Naive thymus-derived CD4-positive, alpha-beta T cell (primary cell): ENCODE results near the gene ST8SIA5. TPM values are rescaled to one million over a fixed set of nuclear protein-coding genes. Genes with fewer than 3 reads are reported as not detected.
A peak's percentile ranks its signal among the peaks of the same experiment; 100 is the strongest.

Experiments
- ATAC-seq: fragments of 150-1000 bp; cut with Tn5 transposase; 2 replicates; pipeline ENCODE4 v1.10.0; 2021; ENCODE audit warnings: mild to moderate bottlenecking, moderate library complexity
- CTCF ChIA-PET: fragments of 350-600 bp; sonication (Branson Sonifier 250); formaldehyde crosslinking; loops from one replicate; lab custom pipeline; 2021; ENCODE audit warnings: antibody characterized with exemption; lab: Charles Lee
- POLR2A ChIA-PET: fragments of 350-600 bp; sonication (Branson Sonifier 250); formaldehyde crosslinking; loops from one replicate; lab custom pipeline; 2021; ENCODE audit warnings: antibody characterized with exemption, inconsistent platforms; lab: Charles Lee
- DNase-seq, 9 donors: peaks; one replicate each; pipeline versions ENCODE4 v3.0.0 to v3.0.0-alpha.2; 2020 to 2022; ENCODE audit warnings: mixed read lengths in 1 of 9
- H3K27ac ChIP-seq: one replicate; pipeline ENCODE4 v1.7.0; 2013; ENCODE audit warnings: mild to moderate bottlenecking, low read depth, low read length, moderate library complexity
- H3K27me3 ChIP-seq, 2 donors: one replicate each; pipeline ENCODE4 v1.7.0; 2013; ENCODE audit warnings: low read length in 2 of 2, mild to moderate bottlenecking in 2 of 2, moderate library complexity in 2 of 2; ENCODE audit not compliant: control insufficient read depth in 2 of 2, insufficient read depth in 2 of 2
- H3K36me3 ChIP-seq, 3 experiments: 1 replicate in 2 of 3; 2 replicates in 1 of 3; pipeline ENCODE4 v1.7.0; 2013; ENCODE audit warnings: low read length in 3 of 3, mild to moderate bottlenecking in 3 of 3, moderate library complexity in 1 of 3; ENCODE audit not compliant: insufficient read depth in 3 of 3, control insufficient read depth in 2 of 3
- H3K4me1 ChIP-seq, 2 donors: one replicate each; pipeline ENCODE4 v1.7.0; 2013; ENCODE audit warnings: low read length in 2 of 2, mild to moderate bottlenecking in 2 of 2, moderate library complexity in 1 of 2; ENCODE audit not compliant: control insufficient read depth in 2 of 2, insufficient read depth in 2 of 2
- H3K4me3 ChIP-seq: 2 replicates; pipeline ENCODE4 v1.7.0; 2013; ENCODE audit warnings: mild to moderate bottlenecking, low read length
- H3K9me3 ChIP-seq, 3 experiments: 1 replicate in 2 of 3; 2 replicates in 1 of 3; pipeline ENCODE4 v1.7.0; 2013; ENCODE audit warnings: low read length in 3 of 3; ENCODE audit not compliant: control insufficient read depth in 2 of 3
- H3K27ac Mint-ChIP-seq, 9 donors: one replicate each; pipeline ENCODE4 v1.8.0; 2020 to 2022; ENCODE audit warnings: mixed read lengths in 9 of 9, mild to moderate bottlenecking in 8 of 9, moderate library complexity in 5 of 9, inconsistent platforms in 2 of 9
- H3K27me3 Mint-ChIP-seq, 5 donors: one replicate each; pipeline ENCODE4 v1.8.0; 2021 to 2022; ENCODE audit warnings: mixed read lengths in 5 of 5, mild to moderate bottlenecking in 1 of 5
- H3K36me3 Mint-ChIP-seq, 5 donors: one replicate each; pipeline ENCODE4 v1.8.0; 2020 to 2022; ENCODE audit warnings: mixed read lengths in 5 of 5, mild to moderate bottlenecking in 3 of 5, inconsistent platforms in 1 of 5
- H3K4me1 Mint-ChIP-seq, 7 donors: one replicate each; pipeline ENCODE4 v1.8.0; 2020 to 2022; ENCODE audit warnings: mixed read lengths in 7 of 7, mild to moderate bottlenecking in 3 of 7, inconsistent platforms in 1 of 7
- H3K4me3 Mint-ChIP-seq, 10 donors: one replicate each; pipeline ENCODE4 v1.8.0; 2020 to 2022; ENCODE audit warnings: mild to moderate bottlenecking in 10 of 10, mixed read lengths in 10 of 10, moderate library complexity in 6 of 10, inconsistent platforms in 2 of 10
- H3K9me3 Mint-ChIP-seq, 11 donors: one replicate each; pipeline ENCODE4 v1.8.0; 2020 to 2022; ENCODE audit warnings: mixed read lengths in 11 of 11, mild to moderate bottlenecking in 4 of 11, inconsistent platforms in 1 of 11, moderate library complexity in 1 of 11
- intact Hi-C, 2 donors: fragments of 100-400 bp; cut with micrococcal nuclease; formaldehyde crosslinking; loops; one replicate each; pipeline ENCODE4 v1.15.1; 2023
- polyA plus RNA-seq, 2 donors: library from polyadenylated mRNA; unstranded; fragments of 300-500 nt; fragmentation: Illumina TruSeq; gene quantifications; one replicate each; pipeline ENCODE4 v1.2.3, GENCODE V29; 2021
- total RNA-seq, 6 experiments: library from RNA in 5 of 6; stranded (reverse) in 5 of 6; gene quantifications; 1 replicate in 5 of 6; 2 replicates in 1 of 6; pipeline ENCODE4 v1.2.3 and lab custom pipeline; 2021 to 2026

ST8SIA5 gene
- total and polyA plus RNA-seq, 7 experiments from 2014 or later = 0.02 to 0.11 TPM; not detected in 5

DNA sequence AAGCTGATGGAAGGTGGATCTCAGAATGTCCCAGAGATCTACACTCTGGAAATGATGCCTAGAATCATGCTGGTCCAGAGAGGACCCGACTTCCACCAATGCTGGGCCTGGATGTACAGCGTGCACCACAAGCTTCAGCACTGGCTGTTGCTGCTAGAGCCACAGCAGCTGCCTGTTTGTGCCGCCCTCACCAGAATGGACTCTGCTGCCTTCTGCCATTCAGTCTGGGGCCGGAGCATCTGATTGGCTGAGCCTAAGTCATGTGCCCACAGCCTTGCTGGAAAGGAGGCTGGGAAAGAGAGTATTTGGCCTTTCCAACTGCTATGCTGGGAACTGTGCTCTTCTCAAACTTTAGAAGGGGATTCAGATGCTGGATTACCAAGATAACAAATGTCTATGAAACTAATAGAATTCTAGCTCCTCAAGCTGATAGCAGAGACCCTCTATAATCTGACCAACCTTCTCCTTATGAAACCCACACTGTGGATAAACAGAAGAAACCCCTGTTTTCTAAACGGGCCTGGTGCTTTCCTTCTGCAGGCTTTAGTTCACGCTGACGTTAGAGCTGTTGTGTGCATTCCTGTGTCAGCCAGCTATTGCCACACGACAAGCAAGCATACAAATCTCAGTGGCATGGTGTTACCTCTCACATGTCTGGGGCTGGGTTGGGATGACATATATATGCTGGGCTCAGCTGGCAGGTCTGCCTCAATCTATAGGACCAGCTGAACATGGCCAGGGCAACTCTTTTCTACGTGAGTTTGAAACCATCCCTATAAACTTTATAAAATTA, 95.7 kb downstream of the ST8SIA5 start:
- Mint-ChIP-seq H3K9me3 (no peaks in the 10 kb centered on the region), H3K4me1 (no peaks in the 10 kb centered on the region), H3K27me3 (peaks cover 0 to 10% (median 0%) of the 10 kb centered on the region in 5 donors), H3K27ac (no peak overlapping the region), H3K36me3 (peaks cover 0 to 3% (median 0%) of the 10 kb centered on the region in 5 donors), H3K4me3 (no peak overlapping the region)
- ATAC-seq = no peak
- DNase-seq = no peak
- POLR2A ChIA-PET = no interaction called here
- no peaks in the 10 kb centered on the region for H3K4me1 ChIP-seq
- H3K9me3 ChIP-seq = no peaks in the 10 kb centered on the region
- H3K27ac ChIP-seq = no peak overlapping the region
- no peaks in the 10 kb centered on the region for H3K27me3 ChIP-seq
- intact Hi-C loops = no loop called here
- H3K4me3 ChIP-seq = no peak overlapping the region
- CTCF ChIA-PET = interaction anchor here (0.9 to 4.4 kb wide), 6 partner anchors 19 to 512 kb away, joined by 3 to 35 read pairs (median 4); a partner anchor contains a TSS
- H3K36me3 ChIP-seq = no peaks in the 10 kb centered on the region

DNA sequence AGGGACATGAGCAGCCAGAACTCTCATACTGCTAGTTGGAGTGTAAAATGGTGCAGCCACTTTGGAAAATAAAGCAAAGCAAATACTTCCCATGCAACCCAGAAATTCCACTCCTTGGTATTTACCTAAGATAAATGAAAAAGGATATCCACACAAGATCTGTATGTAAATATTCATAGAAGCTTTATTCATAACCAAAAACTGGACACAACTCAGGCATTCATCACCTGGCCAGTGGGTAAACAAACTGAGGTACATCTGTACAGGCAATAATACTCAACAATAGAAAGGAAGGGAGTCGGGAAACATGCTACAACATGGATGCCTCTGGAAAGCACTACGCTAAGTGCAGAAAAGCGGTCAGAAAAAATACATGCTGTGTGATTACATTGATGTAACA, 97.4 kb downstream of the ST8SIA5 start:
- Mint-ChIP-seq H3K4me3 (no peak overlapping the region), H3K9me3 (no peaks in the 10 kb centered on the region), H3K36me3 (peaks cover 0 to 3% (median 0%) of the 10 kb centered on the region in 5 donors), H3K27ac (no peak overlapping the region), H3K4me1 (no peaks in the 10 kb centered on the region), H3K27me3 (peaks cover 0 to 6% (median 0%) of the 10 kb centered on the region in 5 donors)
- Histone ChIP-seq H3K36me3 (no peaks in the 10 kb centered on the region), H3K4me3 (no peak overlapping the region), H3K27me3 (no peaks in the 10 kb centered on the region), H3K9me3 (no peaks in the 10 kb centered on the region), H3K4me1 (no peaks in the 10 kb centered on the region), H3K27ac (no peak overlapping the region)
- POLR2A ChIA-PET = no interaction called here
- ATAC-seq (no peak), DNase-seq (no peak)
- intact Hi-C loops = loop anchor here (2.0 to 10.0 kb wide), 2 partner anchors 447 to 995 kb away; no protein-coding TSS in a partner anchor
- CTCF ChIA-PET = interaction anchor here (1.6 to 4.4 kb wide), 4 partner anchors 153 to 513 kb away, joined by 5 to 41 read pairs (median 37); no protein-coding TSS in a partner anchor

DNA sequence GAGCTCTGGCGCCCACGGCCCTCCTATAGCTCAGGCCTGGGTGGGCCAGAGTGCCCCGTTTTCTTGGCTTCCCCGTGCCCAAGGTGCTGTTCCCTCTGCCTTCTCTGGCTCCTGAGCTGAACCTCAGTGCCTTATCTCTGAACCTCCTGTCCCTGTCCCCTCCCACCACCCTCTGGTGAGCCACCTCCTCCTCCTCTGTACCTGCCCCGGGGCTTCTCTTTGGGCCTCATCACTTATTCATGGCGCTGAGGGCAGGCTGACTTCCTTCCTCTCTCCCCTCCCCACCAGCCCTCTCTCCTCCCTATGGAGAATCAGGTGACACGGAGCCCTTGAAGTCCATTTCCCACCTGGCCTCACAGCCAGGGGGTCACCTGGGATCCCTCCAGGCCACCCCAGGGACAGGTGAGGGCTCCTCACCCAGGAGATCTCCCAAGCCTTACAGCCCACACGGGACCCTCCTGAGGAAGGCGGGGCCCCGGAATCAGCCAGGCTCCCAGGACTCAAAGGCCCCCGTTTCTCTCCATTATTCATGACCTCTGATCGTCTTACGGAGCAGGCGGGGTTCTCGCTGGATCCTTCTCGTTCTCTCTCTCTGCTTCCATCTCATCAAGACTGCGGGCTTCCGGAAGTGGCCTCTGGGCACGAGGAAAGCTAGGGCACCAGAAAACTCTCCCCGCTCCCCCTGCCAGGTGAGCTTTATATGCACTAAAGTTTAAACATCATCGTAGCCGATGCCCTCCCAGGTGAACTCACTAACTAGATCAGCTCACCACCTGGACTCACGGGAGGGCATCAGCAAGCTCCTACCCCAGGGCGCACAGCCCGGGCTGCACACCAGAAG, 99.5 kb downstream of the ST8SIA5 start, which contains the start of gene LOXHD1:
Gene LOXHD1 (minus strand): TSS at position 106 of the 841 bp plus-strand sequence. CDS start 187 bp downstream, outside the sequence.
- Histone ChIP-seq H3K27ac (no peak within 1 kb of the TSS), H3K4me3 (no peak within 1 kb of the TSS), H3K4me1 (no peaks in the 10 kb centered on the region), H3K36me3 (no peaks in the 10 kb centered on the region), H3K9me3 (no peaks in the 10 kb centered on the region), H3K27me3 (no peaks in the 10 kb centered on the region)
- H3K27ac Mint-ChIP-seq = peak within 1 kb of the TSS in 1 of 9 donors; percentile 6
- ATAC-seq (no peak), DNase-seq (no peak)
- intact Hi-C loops = loop anchor here in 1 of 2 donors (10.0 kb wide), 1 partner anchor 993 kb away; no protein-coding TSS in a partner anchor
- peaks cover 0 to 4% (median 0%) of the 10 kb centered on the region in 5 donors for H3K27me3 Mint-ChIP-seq
- H3K4me1 Mint-ChIP-seq = no peaks in the 10 kb centered on the region
- ChIA-PET CTCF (interaction anchor here (0.7 to 4.4 kb wide), 23 partner anchors 9 to 1103 kb away, joined by 3 to 41 read pairs (median 3); a partner anchor contains a TSS), POLR2A (interaction anchor here (1.3 kb wide), 2 partner anchors 484 kb away, joined by 4 read pairs; a partner anchor contains a TSS)
- no peak within 1 kb of the TSS for H3K4me3 Mint-ChIP-seq
- H3K36me3 Mint-ChIP-seq = no peaks in the 10 kb centered on the region
- H3K9me3 Mint-ChIP-seq = no peaks in the 10 kb centered on the region

DNA sequence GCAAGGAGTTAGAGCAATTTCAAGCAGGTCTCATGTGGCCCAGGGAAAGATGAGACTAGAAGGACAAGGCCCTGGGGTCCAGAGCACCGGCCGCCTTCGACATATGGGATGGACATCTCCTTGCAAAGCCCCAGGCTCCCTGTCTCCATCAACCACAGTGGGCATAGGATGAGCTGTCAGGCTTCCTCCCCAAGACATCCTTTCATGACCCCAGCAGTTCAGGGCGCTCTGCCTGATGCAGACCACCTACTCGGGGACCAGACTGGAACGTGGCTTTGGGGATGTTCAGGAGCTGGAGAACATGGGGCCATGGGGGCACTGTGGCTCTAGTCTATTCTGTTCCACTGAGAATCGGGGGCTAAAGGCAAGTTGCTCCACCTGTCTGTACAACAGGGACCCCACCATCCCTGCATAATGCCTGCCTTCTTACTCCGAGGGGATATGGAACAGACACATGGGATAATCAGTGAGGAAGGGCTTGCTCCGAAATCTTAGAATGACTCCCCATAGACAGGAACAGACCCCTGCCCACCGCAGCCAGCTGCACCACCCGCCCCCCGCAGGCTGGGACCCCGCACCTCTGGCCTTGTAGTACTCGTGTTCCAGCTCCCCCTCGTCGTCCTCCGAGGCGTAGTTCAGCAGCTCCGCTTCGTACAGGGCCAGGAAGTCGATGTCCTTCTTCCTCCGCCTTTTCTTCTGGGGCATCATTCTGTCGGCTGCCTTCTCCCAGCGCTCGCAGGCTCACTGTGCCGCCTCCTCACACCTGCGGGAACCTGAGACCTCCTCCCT, 100.3 kb downstream of the ST8SIA5 start:
- Mint-ChIP-seq H3K27ac (peak overlapping the region in 1 of 9 donors; percentile 6), H3K9me3 (no peaks in the 10 kb centered on the region), H3K4me3 (no peak overlapping the region), H3K27me3 (peaks cover 0 to 9% (median 0%) of the 10 kb centered on the region in 5 donors), H3K36me3 (no peaks in the 10 kb centered on the region), H3K4me1 (no peaks in the 10 kb centered on the region)
- DNase-seq (no peak), ATAC-seq (no peak)
- Histone ChIP-seq H3K36me3 (no peaks in the 10 kb centered on the region), H3K9me3 (no peaks in the 10 kb centered on the region), H3K27ac (no peak overlapping the region), H3K27me3 (no peaks in the 10 kb centered on the region), H3K4me1 (no peaks in the 10 kb centered on the region), H3K4me3 (no peak overlapping the region)
- ChIA-PET POLR2A (no interaction called here), CTCF (interaction anchor here (0.6 to 4.4 kb wide), 8 partner anchors 19 to 1102 kb away, joined by 3 to 41 read pairs (median 3); a partner anchor contains a TSS)
- intact Hi-C loops = loop anchor here in 1 of 2 donors (10.0 kb wide), 1 partner anchor 992 kb away; no protein-coding TSS in a partner anchor

DNA sequence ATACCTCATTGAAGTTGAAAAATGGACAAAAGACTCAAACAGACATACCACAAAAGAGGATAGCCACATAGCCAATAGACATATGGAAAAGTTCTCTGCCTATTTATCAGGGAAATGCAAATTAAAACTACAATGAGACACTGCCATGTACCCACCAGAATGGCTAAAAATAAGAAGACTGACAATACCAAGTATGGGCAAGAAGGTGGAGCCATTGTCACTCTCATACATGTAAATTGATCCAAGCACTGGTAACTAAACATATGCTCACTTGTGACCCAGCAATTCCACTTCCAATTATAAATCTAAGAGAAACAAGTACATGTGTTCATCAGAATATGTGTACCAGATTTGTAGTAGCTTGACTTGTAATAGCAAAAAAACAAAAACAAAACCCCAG, 104.5 kb downstream of the ST8SIA5 start:
- Histone ChIP-seq H3K27ac (no peak overlapping the region), H3K4me1 (no peaks in the 10 kb centered on the region), H3K36me3 (no peaks in the 10 kb centered on the region), H3K9me3 (no peaks in the 10 kb centered on the region), H3K4me3 (no peak overlapping the region), H3K27me3 (no peaks in the 10 kb centered on the region)
- Mint-ChIP-seq H3K4me1 (no peaks in the 10 kb centered on the region), H3K4me3 (no peak overlapping the region), H3K27ac (no peak overlapping the region), H3K9me3 (no peaks in the 10 kb centered on the region), H3K36me3 (no peaks in the 10 kb centered on the region), H3K27me3 (peaks cover 0 to 13% (median 0%) of the 10 kb centered on the region in 5 donors)
- intact Hi-C loops = loop anchor here in 1 of 2 donors (10.0 kb wide), 1 partner anchor 988 kb away; no protein-coding TSS in a partner anchor
- POLR2A ChIA-PET = no interaction called here
- CTCF ChIA-PET = no interaction called here
- ATAC-seq = no peak
- no peak for DNase-seq

DNA sequence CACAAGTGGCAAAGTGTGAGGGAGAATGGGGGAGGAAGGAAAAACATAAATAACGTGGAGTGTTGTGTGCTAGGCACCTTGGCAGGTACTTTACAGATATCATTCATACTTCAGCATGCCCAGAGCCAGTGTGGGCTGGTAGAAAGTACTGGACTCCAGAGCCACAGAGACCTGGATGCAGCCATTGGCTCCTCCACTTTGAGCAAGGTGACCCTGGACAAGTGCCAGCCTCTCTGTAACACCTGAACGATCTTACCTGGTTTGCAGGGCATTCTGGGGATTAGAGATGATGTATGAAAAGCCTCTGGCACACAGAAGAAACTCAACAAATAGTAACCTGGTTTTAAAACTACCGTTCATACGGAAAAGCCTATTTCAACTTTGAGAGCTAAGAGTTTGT, 106.2 kb downstream of the ST8SIA5 start:
- Histone ChIP-seq H3K4me1 (no peaks in the 10 kb centered on the region), H3K4me3 (no peak overlapping the region), H3K27me3 (no peaks in the 10 kb centered on the region), H3K36me3 (no peaks in the 10 kb centered on the region), H3K9me3 (no peaks in the 10 kb centered on the region), H3K27ac (no peak overlapping the region)
- no peaks in the 10 kb centered on the region for H3K4me1 Mint-ChIP-seq
- no peak overlapping the region for H3K27ac Mint-ChIP-seq
- H3K27me3 Mint-ChIP-seq = peaks cover 0 to 13% (median 0%) of the 10 kb centered on the region in 5 donors
- DNase-seq (no peak), ATAC-seq (no peak)
- H3K4me3 Mint-ChIP-seq = no peak overlapping the region
- POLR2A ChIA-PET = no interaction called here
- no peaks in the 10 kb centered on the region for H3K36me3 Mint-ChIP-seq
- CTCF ChIA-PET = no interaction called here
- peaks cover 0 to 1% (median 0%) of the 10 kb centered on the region in 11 donors for H3K9me3 Mint-ChIP-seq
- intact Hi-C loops = loop anchor here in 1 of 2 donors (10.0 kb wide), 1 partner anchor 986 kb away; no protein-coding TSS in a partner anchor
